SKM-1 treated with dmso at 0.1 percent for 144 hours (cell line): ENCODE results near the gene COMMD4.
"Not testable (repeated sequence)": the region's sequence is repeated elsewhere in the genome, so short reads cannot be mapped to it uniquely, and the experiment has no call there.

Experiments used
- DNase-seq: peaks from one replicate; lab custom pipeline; 2025; ENCODE audit not compliant: unreplicated experiment; lab: John Stamatoyannopoulos, UW

Gene COMMD4

GRCh38 chr15:75371486-75371885 lies 35.6 kb downstream of the COMMD4 start:
- no peak for DNase-seq

DNA sequence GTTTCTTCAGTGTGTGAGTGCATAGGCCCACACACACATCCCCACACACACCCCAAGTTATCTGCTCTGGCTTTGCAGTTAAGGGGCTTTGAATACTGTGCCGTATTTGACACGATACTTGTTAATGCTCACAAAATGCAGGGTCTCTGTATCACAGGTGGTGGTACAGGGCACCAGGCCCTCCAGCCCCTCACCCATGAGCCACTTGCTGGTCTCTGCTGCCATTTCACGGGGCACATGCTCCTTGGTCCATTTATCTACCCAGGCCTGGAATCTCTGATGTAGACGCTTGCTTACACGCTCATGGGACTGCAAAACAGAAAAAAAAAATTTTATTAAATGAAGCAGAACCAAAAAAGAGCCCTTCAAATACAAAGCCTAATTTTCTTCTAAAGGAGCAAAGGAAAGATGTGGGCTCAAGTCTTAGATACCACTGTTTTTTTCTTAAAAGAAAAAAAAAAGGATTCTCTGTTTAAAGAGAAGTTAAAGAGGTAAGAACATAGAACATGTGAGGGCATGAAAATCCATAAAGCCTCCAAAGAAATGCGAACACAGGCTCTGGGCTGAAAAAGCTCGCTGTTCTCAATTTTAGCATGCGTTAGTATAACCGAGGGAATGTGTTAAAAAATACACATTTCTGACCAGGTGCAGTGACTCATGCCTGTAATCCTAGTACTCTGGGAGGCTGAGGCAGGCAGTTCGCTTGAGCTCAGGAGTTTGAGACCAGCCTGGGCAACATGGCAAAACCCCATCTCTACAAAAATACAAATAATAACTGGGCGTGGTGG lies 36.2 kb downstream of the COMMD4 start:
- DNase-seq = no peak

GRCh38 chr15:75380773-75381172 lies 44.9 kb downstream of the COMMD4 start:
- DNase-seq = no peak

GRCh38 chr15:75383986-75384385 lies 48.1 kb downstream of the COMMD4 start:
- DNase-seq = not testable (repeated sequence)
